HCT116 (cell line): ENCODE measurements around the gene NEDD4L. TPM values are rescaled to one million over a fixed set of nuclear protein-coding genes. Genes with fewer than 3 reads are reported as not detected.

Experiments
- ATAC-seq: fragments of 200-7000 bp; cut with Tn5 transposase; 2 replicates; pipeline ENCODE4 v1.9.1; 2020; ENCODE audit warnings: mild to moderate bottlenecking, moderate library complexity
- BruUV-seq: library from RNA; stranded (reverse); fragments of 400-500 nt; replicated peaks from 2 replicates; lab custom pipeline; 2021; lab: Mats Ljungman, UMichigan
- CTCF ChIA-PET: fragments of 300-600 bp; sonication (Branson Sonifier 250); formaldehyde crosslinking; loops from one replicate; lab custom pipeline; 2021; ENCODE audit warnings: antibody characterized with exemption; lab: Charles Lee
- POLR2A ChIA-PET: fragments of 300-600, 350-600 bp; sonication (Branson Sonifier 250); formaldehyde crosslinking; loops from one replicate; lab custom pipeline; 2021; ENCODE audit warnings: antibody characterized with exemption; lab: Charles Lee
- RAD21 ChIA-PET, 2 experiments: fragments of 300-600 bp; sonication (Branson Sonifier 250); formaldehyde crosslinking; loops; one replicate each; lab custom pipeline; 2023; ENCODE audit warnings: low total read pairs in 2 of 2; ENCODE audit not compliant: uncharacterized antibody in 2 of 2, unreplicated experiment in 2 of 2, low non-redundant PET in 1 of 2; lab: Charles Lee
- DNase-seq: peaks from one replicate; pipeline ENCODE4 v3.0.0-alpha.2; 2010; ENCODE audit warnings: low read depth, low spot score
- H2AFZ ChIP-seq: fragments of 200-600 bp; shearing (Covaris generic), sonication (generic); 2 replicates; pipeline ENCODE4 v1.6.1; 2017; ENCODE audit warnings: low read depth, mixed run types, mixed read lengths, antibody characterized with exemption, low read length; ENCODE audit not compliant: poor library complexity, severe bottlenecking
- H3K27ac ChIP-seq: 2 replicates; pipeline ENCODE4 v1.5.1; 2012; ENCODE audit warnings: low read depth, low read length
- H3K27me3 ChIP-seq: fragments of 200-600 bp; sonication (generic); 2 replicates; pipeline ENCODE4 v1.6.1; 2016; ENCODE audit warnings: mixed run types, low read length, mixed read lengths; ENCODE audit not compliant: insufficient read depth
- H3K36me3 ChIP-seq, 2 experiments: fragments of 200-500 bp in 1 of 2; fragments of 200-600 bp in 1 of 2; sonication (Bioruptor generic) in 1 of 2; sonication (generic) in 1 of 2; 2 replicates each; pipeline versions ENCODE4 v1.5.1 to v1.6.1; 2014 to 2016; ENCODE audit warnings: low read length in 2 of 2, inconsistent platforms in 1 of 2, mixed read lengths in 1 of 2, mixed run types in 1 of 2; ENCODE audit not compliant: insufficient read depth in 2 of 2, control insufficient read depth in 1 of 2
- H3K4me1 ChIP-seq, 2 experiments: fragments of 200-600 bp in 1 of 2; sonication (generic) in 1 of 2; 2 replicates each; pipeline versions ENCODE4 v1.5.1 to v1.6.1; 2012 to 2017; ENCODE audit warnings: low read length in 2 of 2, inconsistent platforms in 1 of 2, mild to moderate bottlenecking in 1 of 2, mixed read lengths in 1 of 2, mixed run types in 1 of 2, moderate library complexity in 1 of 2; ENCODE audit not compliant: insufficient read depth in 2 of 2, control insufficient read depth in 1 of 2
- H3K4me2 ChIP-seq: fragments of 200-600 bp; sonication (generic); 2 replicates; pipeline ENCODE4 v1.6.1; 2017; ENCODE audit warnings: mixed run types, low read length, mixed read lengths
- H3K4me3 ChIP-seq, 2 experiments: fragments of 200-600 bp in 1 of 2; sonication (generic) in 1 of 2; replicated peaks in 1 of 2; 2 replicates each; pipeline ENCODE4 v1.5.1; 2011 to 2016; ENCODE audit warnings: low read length in 2 of 2, control low read depth in 1 of 2, low read depth in 1 of 2, mild to moderate bottlenecking in 1 of 2, mixed read lengths in 1 of 2, mixed run types in 1 of 2
- H3K79me2 ChIP-seq: fragments of 200-600 bp; sonication (generic); 2 replicates; pipeline ENCODE4 v1.6.1; 2017; ENCODE audit warnings: mild to moderate bottlenecking, mixed run types, low read length, moderate library complexity, mixed read lengths; ENCODE audit not compliant: insufficient read depth
- H3K9ac ChIP-seq: fragments of 200-600 bp; sonication (generic); 2 replicates; pipeline ENCODE4 v1.6.1; 2016; ENCODE audit warnings: low read length, mixed read lengths
- H3K9me2 ChIP-seq: fragments of 200-600 bp; sonication (generic), shearing (Covaris generic); 2 replicates; pipeline ENCODE4 v1.6.1; 2017; ENCODE audit warnings: mixed run types, mild to moderate bottlenecking, moderate library complexity; ENCODE audit not compliant: insufficient read depth
- H3K9me3 ChIP-seq, 2 experiments: fragments of 200-500 bp in 1 of 2; fragments of 200-600 bp in 1 of 2; sonication (Bioruptor generic) in 1 of 2; sonication (generic) in 1 of 2; 2 replicates each; pipeline ENCODE4 v1.6.1; 2014 to 2017; ENCODE audit warnings: low read length in 2 of 2, mixed read lengths in 2 of 2, inconsistent platforms in 1 of 2, low read depth in 1 of 2, mild to moderate bottlenecking in 1 of 2, mixed run types in 1 of 2, moderate library complexity in 1 of 2; ENCODE audit not compliant: control insufficient read depth in 1 of 2, insufficient read depth in 1 of 2
- H4K20me1 ChIP-seq: fragments of 200-600 bp; sonication (generic), shearing (Covaris generic); 2 replicates; pipeline ENCODE4 v1.6.1; 2017; ENCODE audit warnings: mixed run types, mild to moderate bottlenecking, moderate library complexity; ENCODE audit not compliant: insufficient read depth
- CEBPB ChIP-seq: IDR thresholded peaks from 2 replicates; pipeline ENCODE4 v1.6.1; 2012; ENCODE audit warnings: low read depth
- EGR1 ChIP-seq: IDR thresholded peaks from 2 replicates; pipeline ENCODE4 v1.6.1; 2012; ENCODE audit warnings: low read depth
- EZH2 ChIP-seq: fragments of 200-600 bp; sonication (generic); IDR thresholded peaks from 2 replicates; pipeline ENCODE4 v1.6.1; 2017; ENCODE audit warnings: antibody characterized with exemption, mixed run types
- EZH2phosphoT487 ChIP-seq: fragments of 200-600 bp; IDR thresholded peaks from 2 replicates; pipeline ENCODE4 v1.6.1; 2018; ENCODE audit warnings: antibody characterized with exemption, borderline replicate concordance
- FOSL1 ChIP-seq: IDR thresholded peaks from 2 replicates; pipeline ENCODE4 v1.6.1; 2012; ENCODE audit warnings: low read depth
- POLR2A ChIP-seq: IDR thresholded peaks from 2 replicates; pipeline ENCODE4 v1.7.0; 2011; ENCODE audit warnings: borderline replicate concordance; ENCODE audit not compliant: insufficient read depth, insufficient read length; ENCODE audit errors: extremely low read depth
- SIN3A ChIP-seq: IDR thresholded peaks from 2 replicates; pipeline ENCODE4 v1.6.1; 2012; ENCODE audit warnings: low read depth
- SP1 ChIP-seq: IDR thresholded peaks from 2 replicates; pipeline ENCODE4 v1.6.1; 2012; ENCODE audit warnings: low read depth
- TCF7L2 ChIP-seq: IDR thresholded peaks from 2 replicates; pipeline ENCODE4 v1.7.0; 2011; ENCODE audit warnings: borderline replicate concordance, inconsistent platforms; ENCODE audit not compliant: insufficient read depth, insufficient read length; ENCODE audit errors: extremely low read depth
- YY1 ChIP-seq: IDR thresholded peaks from 2 replicates; pipeline ENCODE4 v1.6.1; 2011; ENCODE audit warnings: low read length, low read depth, moderate library complexity, mild to moderate bottlenecking; ENCODE audit not compliant: insufficient replicate concordance; ENCODE audit errors: extremely low read depth
- intact Hi-C: fragments of 100-400 bp; cut with micrococcal nuclease; formaldehyde crosslinking; loops from 2 replicates; pipeline ENCODE4 v1.10.0; 2022
- total RNA-seq: library from RNA; stranded (reverse); gene quantifications from one replicate; pipeline ENCODE4 v1.2.1, GENCODE V29; 2021; ENCODE audit not compliant: unreplicated experiment
- TF ChIP-seq, protein P1 (sequence below): IDR thresholded peaks from 2 replicates; pipeline ENCODE4 v1.6.1; 2012; ENCODE audit warnings: low read depth
- TF ChIP-seq, protein P2 (sequence below): IDR thresholded peaks from 2 replicates; pipeline ENCODE4 v1.6.1; 2012

The NEDD4L gene
- total RNA-seq, 1 experiment from 2014 or later = 41.5 TPM

DNA sequence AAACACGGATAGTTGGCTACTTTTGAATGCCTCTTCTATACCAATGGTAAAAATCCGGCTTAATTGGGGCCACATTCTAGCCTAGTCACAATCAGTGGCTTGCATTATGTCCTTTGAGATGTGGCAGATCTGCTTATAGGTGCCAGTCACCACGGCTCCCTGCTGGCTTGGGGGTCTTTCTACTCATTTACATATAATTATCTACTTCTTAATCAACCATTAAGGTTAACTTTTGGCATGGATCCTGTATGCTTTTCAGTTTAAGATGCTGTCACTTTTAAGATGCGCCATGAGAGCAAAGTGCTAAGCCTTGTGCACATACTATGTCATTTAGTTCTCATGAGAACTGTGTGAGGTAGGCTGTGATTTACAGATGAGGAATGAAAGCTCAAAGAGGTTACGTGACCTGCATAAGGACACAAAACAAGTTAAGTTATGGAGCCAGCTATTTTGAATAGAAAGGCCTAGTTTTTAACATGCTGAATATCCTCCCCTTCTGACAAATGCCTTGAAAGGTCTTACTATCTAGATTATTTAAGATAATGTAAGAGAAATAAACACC, 4.1 kb downstream of the NEDD4L start:
- Histone ChIP-seq H2AFZ (no peak overlapping the region), H3K9me3 (no peaks in the 10 kb centered on the region), H3K9ac (no peak overlapping the region), H3K4me1 (peaks cover 8 to 15% of the 10 kb centered on the region in 2 experiments; a peak in 3 of 4 replicates), H3K36me3 (no peaks in the 10 kb centered on the region), H3K9me2 (no peaks in the 10 kb centered on the region), H3K4me2 (no peak overlapping the region), H3K4me3 (no peak overlapping the region), H4K20me1 (no peaks in the 10 kb centered on the region), H3K27me3 (no peaks in the 10 kb centered on the region), H3K27ac (no peak overlapping the region), H3K79me2 (no peaks in the 10 kb centered on the region)
- DNase-seq (no peak), ATAC-seq (no peak)
- POLR2A ChIA-PET = no interaction called here
- TF ChIP-seq EZH2phosphoT487 (no peak), EGR1 (no peak), YY1 (no peak), SIN3A (no peak), SP1 (no peak), EZH2 (no peak), CEBPB (no peak), FOSL1 (no peak), POLR2A (no peak), TCF7L2 (no peak)
- TF ChIP-seq, protein P1, sequence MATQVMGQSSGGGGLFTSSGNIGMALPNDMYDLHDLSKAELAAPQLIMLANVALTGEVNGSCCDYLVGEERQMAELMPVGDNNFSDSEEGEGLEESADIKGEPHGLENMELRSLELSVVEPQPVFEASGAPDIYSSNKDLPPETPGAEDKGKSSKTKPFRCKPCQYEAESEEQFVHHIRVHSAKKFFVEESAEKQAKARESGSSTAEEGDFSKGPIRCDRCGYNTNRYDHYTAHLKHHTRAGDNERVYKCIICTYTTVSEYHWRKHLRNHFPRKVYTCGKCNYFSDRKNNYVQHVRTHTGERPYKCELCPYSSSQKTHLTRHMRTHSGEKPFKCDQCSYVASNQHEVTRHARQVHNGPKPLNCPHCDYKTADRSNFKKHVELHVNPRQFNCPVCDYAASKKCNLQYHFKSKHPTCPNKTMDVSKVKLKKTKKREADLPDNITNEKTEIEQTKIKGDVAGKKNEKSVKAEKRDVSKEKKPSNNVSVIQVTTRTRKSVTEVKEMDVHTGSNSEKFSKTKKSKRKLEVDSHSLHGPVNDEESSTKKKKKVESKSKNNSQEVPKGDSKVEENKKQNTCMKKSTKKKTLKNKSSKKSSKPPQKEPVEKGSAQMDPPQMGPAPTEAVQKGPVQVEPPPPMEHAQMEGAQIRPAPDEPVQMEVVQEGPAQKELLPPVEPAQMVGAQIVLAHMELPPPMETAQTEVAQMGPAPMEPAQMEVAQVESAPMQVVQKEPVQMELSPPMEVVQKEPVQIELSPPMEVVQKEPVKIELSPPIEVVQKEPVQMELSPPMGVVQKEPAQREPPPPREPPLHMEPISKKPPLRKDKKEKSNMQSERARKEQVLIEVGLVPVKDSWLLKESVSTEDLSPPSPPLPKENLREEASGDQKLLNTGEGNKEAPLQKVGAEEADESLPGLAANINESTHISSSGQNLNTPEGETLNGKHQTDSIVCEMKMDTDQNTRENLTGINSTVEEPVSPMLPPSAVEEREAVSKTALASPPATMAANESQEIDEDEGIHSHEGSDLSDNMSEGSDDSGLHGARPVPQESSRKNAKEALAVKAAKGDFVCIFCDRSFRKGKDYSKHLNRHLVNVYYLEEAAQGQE = no peak
- TF ChIP-seq, protein P2, sequence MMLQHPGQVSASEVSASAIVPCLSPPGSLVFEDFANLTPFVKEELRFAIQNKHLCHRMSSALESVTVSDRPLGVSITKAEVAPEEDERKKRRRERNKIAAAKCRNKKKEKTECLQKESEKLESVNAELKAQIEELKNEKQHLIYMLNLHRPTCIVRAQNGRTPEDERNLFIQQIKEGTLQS = no peak
- BruUV-seq = no TSS peak
- RAD21 ChIA-PET = no interaction called here
- CTCF ChIA-PET = no interaction called here
- intact Hi-C loops = no loop called here
